ENCODE measurements around the gene H2BW1. TPM values are rescaled to one million over a fixed set of nuclear protein-coding genes. Genes with fewer than 3 reads are reported as not detected.
"Not testable (repeated sequence)": the region's sequence is repeated elsewhere in the genome, so short reads cannot be mapped to it uniquely, and the experiment has no call there.

Gene H2BW1
- not detected for total RNA-seq
- not detected for polyA plus RNA-seq
- long read RNA-seq, donor 1: 0 reads
- long read RNA-seq, donor 2: 0 reads

- H3K27ac ChIP-seq (ENCODE audit: low read depth in 1 of 2, low read length in 2 of 2): no peak within 1 kb of the TSS
- intact Hi-C loops (cut with DNase I): no loop called here
- H3K9me3 ChIP-seq (ENCODE audit: control insufficient read depth, low read length): no peaks in the 10 kb centered on the region
- no peak for ATAC-seq (ENCODE audit: low FRiP score)
- H3K36me3 ChIP-seq (ENCODE audit: control insufficient read depth in 1 of 2, insufficient read depth in 2 of 2, low read length in 1 of 2): no peaks in the 10 kb centered on the region
- no peaks in the 10 kb centered on the region for H3K4me1 ChIP-seq (ENCODE audit: control insufficient read depth in 1 of 2, insufficient read depth in 2 of 2, low read length in 2 of 2)
- WGBS, 2 donors: 88 to 92% methylated on average over 20 of the region's 20 CpGs
- DNase-seq: no peak
- H3K4me3 ChIP-seq (ENCODE audit: low read length in 2 of 2): no peak within 1 kb of the TSS
- no peaks in the 10 kb centered on the region for H3K27me3 ChIP-seq (ENCODE audit: control insufficient read depth in 1 of 2, insufficient read depth in 2 of 2, low read length in 1 of 2)
These were observed at the start of gene H2BW1 for GRCh38 chrX:104013606-104014005. Gene H2BW1 (minus strand): TSS chrX:104013708. CDS start chrX:104013576, 132 bp downstream.

GRCh38 chrX:104062636-104063035, 49.1 kb upstream of the H2BW1 start:
- H3K27me3 ChIP-seq (ENCODE audit: control insufficient read depth in 1 of 2, insufficient read depth in 2 of 2, low read length in 1 of 2); H3K27ac ChIP-seq (ENCODE audit: low read depth in 1 of 2, low read length in 2 of 2); H3K4me3 ChIP-seq (ENCODE audit: low read length in 2 of 2); H3K4me1 ChIP-seq (ENCODE audit: control insufficient read depth in 1 of 2, insufficient read depth in 2 of 2, low read length in 2 of 2); H3K36me3 ChIP-seq (ENCODE audit: control insufficient read depth in 1 of 2, insufficient read depth in 2 of 2, low read length in 1 of 2); H3K9me3 ChIP-seq (ENCODE audit: control insufficient read depth, low read length); intact Hi-C loops (cut with DNase I); DNase-seq; ATAC-seq (ENCODE audit: low FRiP score): not testable (repeated sequence)
- 93 to 94% methylated on average over 9 of the region's 18 CpGs for whole genome bisulfite sequencing, 2 donors

GRCh38 chrX:104054956-104055355, 41.4 kb upstream of the H2BW1 start:
- H3K27me3 ChIP-seq (ENCODE audit: control insufficient read depth in 1 of 2, insufficient read depth in 2 of 2, low read length in 1 of 2); H3K36me3 ChIP-seq (ENCODE audit: control insufficient read depth in 1 of 2, insufficient read depth in 2 of 2, low read length in 1 of 2); H3K4me1 ChIP-seq (ENCODE audit: control insufficient read depth in 1 of 2, insufficient read depth in 2 of 2, low read length in 2 of 2); ATAC-seq (ENCODE audit: low FRiP score); H3K9me3 ChIP-seq (ENCODE audit: control insufficient read depth, low read length); H3K4me3 ChIP-seq (ENCODE audit: low read length in 2 of 2); H3K27ac ChIP-seq (ENCODE audit: low read depth in 1 of 2, low read length in 2 of 2); intact Hi-C loops (cut with DNase I); DNase-seq: not testable (repeated sequence)
- WGBS, 2 donors: no CpG with 5 or more reads among the region's 13 CpGs

GRCh38 chrX:104047171-104047570, 33.7 kb upstream of the H2BW1 start:
- H3K9me3 ChIP-seq (ENCODE audit: control insufficient read depth, low read length): no peaks in the 10 kb centered on the region

GRCh38 chrX:104045642-104046041, 32.1 kb upstream of the H2BW1 start:
- H3K27ac ChIP-seq (ENCODE audit: low read depth in 1 of 2, low read length in 2 of 2): no peak overlapping the region
- WGBS, 2 donors: 75 to 84% methylated on average over 5 of the region's 5 CpGs
- DNase-seq: no peak
- no peaks in the 10 kb centered on the region for H3K27me3 ChIP-seq (ENCODE audit: control insufficient read depth in 1 of 2, insufficient read depth in 2 of 2, low read length in 1 of 2)
- no peaks in the 10 kb centered on the region for H3K4me1 ChIP-seq (ENCODE audit: control insufficient read depth in 1 of 2, insufficient read depth in 2 of 2, low read length in 2 of 2)
- H3K4me3 ChIP-seq (ENCODE audit: low read length in 2 of 2): no peak overlapping the region
- H3K9me3 ChIP-seq (ENCODE audit: control insufficient read depth, low read length): no peaks in the 10 kb centered on the region
- H3K36me3 ChIP-seq (ENCODE audit: control insufficient read depth in 1 of 2, insufficient read depth in 2 of 2, low read length in 1 of 2): no peaks in the 10 kb centered on the region
- intact Hi-C loops (cut with DNase I): no loop called here
- no peak for ATAC-seq (ENCODE audit: low FRiP score)

More at GRCh38 chrX:104047171-104047570, 33.7 kb upstream of the H2BW1 start:
- intact Hi-C loops (cut with DNase I): no loop called here
- 87 to 92% methylated on average over 13 of the region's 13 CpGs for WGBS, 2 donors
- Histone ChIP-seq H3K27me3 (ENCODE audit: control insufficient read depth in 1 of 2, insufficient read depth in 2 of 2, low read length in 1 of 2) (no peaks in the 10 kb centered on the region), H3K27ac (ENCODE audit: low read depth in 1 of 2, low read length in 2 of 2) (no peak overlapping the region), H3K4me1 (ENCODE audit: control insufficient read depth in 1 of 2, insufficient read depth in 2 of 2, low read length in 2 of 2) (no peaks in the 10 kb centered on the region), H3K4me3 (ENCODE audit: low read length in 2 of 2) (no peak overlapping the region), H3K36me3 (ENCODE audit: control insufficient read depth in 1 of 2, insufficient read depth in 2 of 2, low read length in 1 of 2) (no peaks in the 10 kb centered on the region)
- DNase-seq: no peak
- no peak for ATAC-seq (ENCODE audit: low FRiP score)

- no peaks in the 10 kb centered on the region for H3K27me3 ChIP-seq (ENCODE audit: control insufficient read depth in 1 of 2, insufficient read depth in 2 of 2, low read length in 1 of 2)
- no peak for ATAC-seq (ENCODE audit: low FRiP score)
These were observed 27.5 kb upstream of the H2BW1 start for GRCh38 chrX:104041003-104041402.

GRCh38 chrX:104039689-104040505, 26.4 kb upstream of the H2BW1 start, which contains the start of gene H2BW2:
Gene H2BW2 (plus strand): TSS chrX:104039956. CDS start chrX:104039995, 39 bp downstream.
- 90 to 95% methylated on average over 39 of the region's 39 CpGs for WGBS, 2 donors
- no peaks in the 10 kb centered on the region for H3K27me3 ChIP-seq (ENCODE audit: control insufficient read depth in 1 of 2, insufficient read depth in 2 of 2, low read length in 1 of 2)

More at GRCh38 chrX:104041003-104041402, 27.5 kb upstream of the H2BW1 start:
- Histone ChIP-seq H3K4me1 (ENCODE audit: control insufficient read depth in 1 of 2, insufficient read depth in 2 of 2, low read length in 2 of 2) (no peaks in the 10 kb centered on the region), H3K4me3 (ENCODE audit: low read length in 2 of 2) (no peak overlapping the region), H3K36me3 (ENCODE audit: control insufficient read depth in 1 of 2, insufficient read depth in 2 of 2, low read length in 1 of 2) (no peaks in the 10 kb centered on the region), H3K27ac (ENCODE audit: low read depth in 1 of 2, low read length in 2 of 2) (no peak overlapping the region), H3K9me3 (ENCODE audit: control insufficient read depth, low read length) (no peaks in the 10 kb centered on the region)
- WGBS, 2 donors: 87 to 89% methylated on average over 4 of the region's 4 CpGs
- intact Hi-C loops (cut with DNase I): no loop called here
- DNase-seq: no peak

GRCh38 chrX:104018126-104018525, 4.6 kb upstream of the H2BW1 start:
- no peaks in the 10 kb centered on the region for H3K27me3 ChIP-seq (ENCODE audit: control insufficient read depth in 1 of 2, insufficient read depth in 2 of 2, low read length in 1 of 2)
- no peaks in the 10 kb centered on the region for H3K4me1 ChIP-seq (ENCODE audit: control insufficient read depth in 1 of 2, insufficient read depth in 2 of 2, low read length in 2 of 2)
- no peaks in the 10 kb centered on the region for H3K36me3 ChIP-seq (ENCODE audit: control insufficient read depth in 1 of 2, insufficient read depth in 2 of 2, low read length in 1 of 2)
- WGBS, 2 donors: 79 to 90% methylated on average over 11 of the region's 11 CpGs
- no peaks in the 10 kb centered on the region for H3K9me3 ChIP-seq (ENCODE audit: control insufficient read depth, low read length)
- ATAC-seq (ENCODE audit: low FRiP score): no peak
- no peak for DNase-seq
- no peak overlapping the region for H3K27ac ChIP-seq (ENCODE audit: low read depth in 1 of 2, low read length in 2 of 2)
- H3K4me3 ChIP-seq (ENCODE audit: low read length in 2 of 2): no peak overlapping the region
- intact Hi-C loops (cut with DNase I): no loop called here

More at GRCh38 chrX:104039689-104040505, 26.4 kb upstream of the H2BW1 start, which contains the start of gene H2BW2:
- Histone ChIP-seq H3K4me1 (ENCODE audit: control insufficient read depth in 1 of 2, insufficient read depth in 2 of 2, low read length in 2 of 2) (no peaks in the 10 kb centered on the region), H3K36me3 (ENCODE audit: control insufficient read depth in 1 of 2, insufficient read depth in 2 of 2, low read length in 1 of 2) (no peaks in the 10 kb centered on the region), H3K4me3 (ENCODE audit: low read length in 2 of 2) (no peak within 1 kb of the TSS), H3K9me3 (ENCODE audit: control insufficient read depth, low read length) (no peaks in the 10 kb centered on the region), H3K27ac (ENCODE audit: low read depth in 1 of 2, low read length in 2 of 2) (no peak within 1 kb of the TSS)
- DNase-seq (no peak), ATAC-seq (ENCODE audit: low FRiP score) (no peak)
- intact Hi-C loops (cut with DNase I): no loop called here

- DNase-seq; H3K36me3 ChIP-seq (ENCODE audit: control insufficient read depth in 1 of 2, insufficient read depth in 2 of 2, low read length in 1 of 2); H3K4me3 ChIP-seq (ENCODE audit: low read length in 2 of 2); H3K9me3 ChIP-seq (ENCODE audit: control insufficient read depth, low read length); H3K27ac ChIP-seq (ENCODE audit: low read depth in 1 of 2, low read length in 2 of 2); intact Hi-C loops (cut with DNase I); H3K27me3 ChIP-seq (ENCODE audit: control insufficient read depth in 1 of 2, insufficient read depth in 2 of 2, low read length in 1 of 2); H3K4me1 ChIP-seq (ENCODE audit: control insufficient read depth in 1 of 2, insufficient read depth in 2 of 2, low read length in 2 of 2); ATAC-seq (ENCODE audit: low FRiP score): not testable (repeated sequence)
- WGBS, 2 donors: 62 to 73% methylated on average over 8 of the region's 8 CpGs
These were observed 2.1 kb upstream of the H2BW1 start for GRCh38 chrX:104015576-104015975.

Data from aorta (tissue), 5 donors.